GM19193 (cell line): ENCODE results near the gene RFX7.

Source experiments
- POLR2A ChIP-seq: IDR thresholded peaks from 4 replicates; pipeline ENCODE4 v1.6.1; 2011; ENCODE audit not compliant: insufficient read depth, insufficient read length; ENCODE audit errors: extremely low read depth

The RFX7 gene

DNA sequence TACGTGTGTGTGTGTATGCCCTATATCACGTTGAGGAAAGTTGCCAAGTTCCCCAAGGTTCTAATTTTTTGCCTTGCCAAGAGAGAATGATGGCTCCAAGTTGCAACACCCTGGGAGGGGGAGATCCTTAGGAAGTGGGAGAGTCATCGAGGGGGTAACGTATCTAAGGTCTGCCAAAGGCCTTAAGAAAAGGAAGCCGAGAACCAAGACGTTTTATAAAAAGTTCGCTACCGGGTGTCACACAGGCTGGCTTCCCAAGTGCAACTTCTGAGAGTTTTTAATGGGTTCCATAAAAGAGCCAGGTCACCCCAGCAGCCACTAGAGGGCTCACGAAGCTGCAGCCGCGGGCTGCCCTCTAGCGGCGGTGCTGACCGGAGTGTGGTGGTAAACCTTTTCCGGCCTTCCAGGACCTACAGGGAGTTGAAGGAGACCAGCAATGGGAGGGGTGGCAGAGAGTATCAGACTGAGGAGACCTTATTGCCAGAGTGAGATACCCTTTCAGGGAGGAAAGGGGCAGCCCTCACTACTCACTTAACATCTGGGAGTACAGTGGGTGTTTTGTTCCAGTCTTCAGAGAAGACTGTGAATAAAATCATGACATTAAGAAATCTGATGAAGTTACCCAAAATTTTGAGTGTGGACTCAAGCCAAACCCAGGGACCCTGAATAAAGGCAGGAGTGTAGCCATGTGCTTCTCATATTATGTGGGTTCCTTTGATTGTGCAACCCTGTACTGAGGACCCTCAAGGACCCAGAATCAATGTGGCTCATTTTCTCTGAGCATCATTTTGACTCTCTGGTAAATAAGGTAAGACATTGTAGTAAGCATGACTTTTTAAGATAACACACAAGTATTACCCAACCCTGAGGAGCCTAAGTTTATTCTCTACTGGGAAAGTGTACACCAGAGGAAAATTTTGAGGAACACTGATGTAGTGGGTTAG is 2.5 kb upstream of the RFX7 start:
- TF ChIP-seq POLR2A = peak; percentile 67

DNA sequence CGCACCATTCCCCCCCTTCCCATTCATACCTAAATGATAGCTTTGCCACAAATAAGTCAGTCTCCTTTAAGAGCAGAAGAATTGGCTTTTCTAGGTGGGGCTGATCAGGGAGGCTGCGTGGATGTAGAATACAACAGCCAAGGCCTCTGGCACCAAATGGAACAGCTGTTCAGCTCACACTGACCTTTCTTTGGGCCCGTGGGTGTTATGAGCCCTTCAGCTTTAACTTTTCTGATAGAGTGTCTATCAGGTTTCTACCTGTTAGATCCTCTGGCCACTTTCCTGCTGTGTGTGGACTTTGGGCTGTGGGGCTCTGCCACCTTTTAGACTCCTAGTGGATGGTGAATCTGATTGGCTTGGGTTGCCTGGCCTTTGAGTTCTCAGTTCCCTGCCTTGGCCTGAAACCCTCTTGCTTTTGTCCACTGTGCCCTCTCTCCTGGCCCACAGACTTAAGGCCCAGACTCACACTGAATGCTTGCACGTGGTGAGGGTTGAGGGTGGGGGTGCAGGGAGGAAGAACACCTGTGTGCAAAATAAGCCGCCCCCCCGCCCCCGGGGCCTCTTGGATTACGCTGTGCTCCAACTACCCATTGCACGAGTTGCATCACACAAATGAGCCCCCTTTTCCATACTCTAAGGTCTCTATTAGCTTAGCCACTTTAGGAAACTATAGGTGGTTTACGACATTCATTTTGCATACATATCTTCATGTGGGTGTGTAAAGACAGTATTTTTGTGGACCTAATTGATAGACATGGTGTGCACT is 1.3 kb upstream of the RFX7 start:
- peak; percentile 36 for TF ChIP-seq POLR2A

DNA sequence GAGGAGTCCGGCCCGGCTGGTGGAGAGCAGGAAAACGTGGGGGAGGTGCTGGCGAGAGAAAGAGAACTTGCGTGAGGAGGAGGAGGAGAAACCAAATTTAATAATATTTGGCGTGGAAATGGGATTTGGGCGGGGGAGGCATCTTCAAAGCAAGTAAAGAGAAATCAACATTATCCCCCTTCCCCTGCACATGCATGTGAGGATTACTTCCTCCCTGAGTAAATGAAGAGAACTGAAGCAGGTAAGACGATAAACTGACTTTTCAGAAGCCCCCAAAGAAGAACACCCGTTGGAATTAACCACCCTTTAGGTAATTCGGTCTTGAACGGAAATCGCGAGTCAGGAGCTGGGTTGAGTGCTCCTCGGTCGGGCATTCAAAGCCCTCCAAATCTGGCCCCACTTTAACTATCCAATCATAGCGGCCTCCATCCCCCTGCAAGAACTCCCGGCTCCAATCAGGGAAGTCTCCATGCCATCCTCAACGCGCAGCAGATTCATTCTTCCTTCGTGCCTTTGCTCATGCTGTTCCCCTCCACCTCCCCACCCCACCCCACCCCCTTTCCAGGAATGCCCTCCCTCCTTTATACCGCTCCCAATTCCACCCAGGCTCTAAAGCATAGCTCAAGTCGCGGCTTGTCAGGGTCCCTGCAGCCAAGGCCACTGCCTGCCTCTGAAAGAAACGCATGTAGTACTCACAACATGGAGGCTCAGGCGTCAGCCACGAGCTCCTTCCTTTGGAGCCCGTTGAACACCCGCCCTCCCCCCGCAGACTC is 545 bp upstream of the RFX7 start:
- peak; percentile 12 for TF ChIP-seq POLR2A

DNA sequence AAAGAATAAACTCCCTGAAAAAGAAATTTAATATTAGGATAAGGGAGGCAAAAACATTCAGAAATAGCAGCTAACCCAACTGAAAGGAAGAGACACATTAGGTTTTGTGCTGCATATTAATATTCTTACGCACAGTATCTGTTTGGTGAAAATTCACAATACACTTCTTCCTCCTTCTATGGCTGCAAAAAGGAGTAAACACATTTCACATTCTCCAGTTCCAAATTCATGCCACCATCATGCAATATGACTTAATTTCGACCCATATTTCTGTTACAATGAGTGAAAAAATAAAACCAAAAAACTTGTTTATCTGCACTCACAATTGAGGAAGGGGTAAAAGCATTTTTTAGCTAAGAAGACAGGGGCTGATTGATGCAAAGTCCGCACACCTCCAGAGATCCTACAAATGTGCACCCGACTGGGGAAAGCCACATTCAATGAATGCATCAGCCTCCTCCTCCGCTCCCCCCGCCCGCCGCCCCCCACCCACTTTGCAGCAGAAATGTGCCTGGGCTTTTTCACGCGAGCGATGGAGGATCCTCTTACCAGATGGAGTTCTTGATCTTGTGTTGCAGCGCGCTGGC is 1.0 kb downstream of the RFX7 start:
- no peak for TF ChIP-seq POLR2A

DNA sequence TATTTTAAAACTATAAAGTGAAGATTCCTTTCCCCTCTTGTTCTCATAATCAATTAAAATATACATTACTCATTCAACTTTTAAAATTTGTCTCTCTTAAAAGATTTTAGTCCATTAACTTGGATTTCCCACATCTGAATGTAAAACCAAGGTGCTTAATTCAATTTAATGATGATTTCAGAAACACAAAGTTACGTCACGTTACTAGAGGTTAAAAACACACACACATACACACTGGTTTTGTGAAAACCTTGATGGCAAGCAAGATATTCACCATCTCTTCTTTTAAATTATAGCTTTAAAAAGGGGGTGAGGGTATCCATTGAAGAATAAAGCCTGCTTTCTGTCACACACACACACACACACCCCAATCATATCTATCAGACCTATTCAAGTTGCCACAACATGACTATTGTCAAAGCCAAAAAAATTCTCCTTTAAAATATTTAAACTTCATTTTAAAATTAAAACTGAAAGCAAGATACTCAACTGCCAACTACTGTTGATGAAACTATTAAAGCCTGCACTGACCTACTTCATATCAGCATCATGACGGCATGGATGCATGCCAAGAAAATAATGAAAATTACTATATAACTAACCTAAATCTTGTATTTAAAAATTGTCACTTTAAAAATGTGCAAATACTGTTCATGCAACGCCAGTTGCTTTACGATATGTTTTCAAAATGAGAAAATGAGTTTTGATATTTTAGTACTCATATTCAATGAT is 2.1 kb downstream of the RFX7 start:
- TF ChIP-seq POLR2A = no peak

DNA sequence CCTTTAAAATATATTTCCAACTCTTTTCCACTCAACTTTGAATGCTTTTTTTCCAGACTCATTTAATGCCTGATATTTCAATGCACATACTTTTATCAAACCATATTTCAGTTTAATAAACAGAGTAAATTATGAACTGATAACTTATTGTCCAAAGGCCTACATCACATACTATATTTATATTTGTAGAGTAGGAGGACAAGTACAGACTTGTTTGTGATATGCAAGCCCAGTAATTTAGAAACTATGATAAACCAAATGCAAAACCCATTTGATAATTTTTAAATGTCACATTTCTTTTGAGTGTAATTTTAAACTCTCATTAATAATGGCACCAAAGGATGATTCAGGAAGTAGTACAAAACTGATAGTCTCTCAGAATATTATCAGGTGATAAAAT is 3.3 kb downstream of the RFX7 start:
- TF ChIP-seq POLR2A = no peak

DNA sequence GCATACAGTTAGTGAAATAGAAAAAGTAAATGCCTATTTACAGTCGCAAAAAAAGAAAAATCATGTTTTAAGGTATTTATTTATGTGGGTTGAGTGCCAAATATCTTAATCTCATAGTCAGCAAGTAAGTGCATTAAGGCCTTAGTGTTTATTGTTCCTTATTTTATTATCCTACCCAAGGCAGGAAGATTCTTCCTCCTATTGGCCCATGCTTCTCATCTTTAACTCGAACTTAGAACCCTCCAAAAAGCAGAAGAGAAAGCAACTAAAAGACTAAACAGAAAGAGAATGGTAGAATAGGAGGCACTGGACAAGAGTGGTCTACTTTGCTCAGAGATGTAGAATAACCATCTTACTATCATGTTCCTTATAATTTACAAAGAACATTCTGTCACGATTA is 7.5 kb downstream of the RFX7 start:
- no peak for TF ChIP-seq POLR2A

DNA sequence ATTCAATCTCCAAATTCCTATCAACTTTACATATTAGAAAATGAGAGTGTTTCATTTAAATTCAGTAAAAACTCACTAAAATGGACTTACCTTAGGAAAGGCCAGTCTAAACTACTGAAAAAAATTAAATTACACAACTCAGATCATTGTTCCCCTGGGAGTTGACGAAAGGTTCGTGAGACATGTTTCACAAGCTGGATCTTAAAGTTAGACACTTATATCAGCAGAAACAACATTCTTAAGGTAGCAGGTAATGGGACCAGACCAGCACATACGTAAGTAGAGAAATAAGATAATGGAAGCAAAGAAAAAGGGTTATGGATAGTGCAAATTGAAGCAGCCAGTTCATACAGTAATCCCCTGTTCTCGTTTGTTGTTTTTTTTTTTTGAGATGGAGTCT is 8.9 kb downstream of the RFX7 start:
- no peak for TF ChIP-seq POLR2A

DNA sequence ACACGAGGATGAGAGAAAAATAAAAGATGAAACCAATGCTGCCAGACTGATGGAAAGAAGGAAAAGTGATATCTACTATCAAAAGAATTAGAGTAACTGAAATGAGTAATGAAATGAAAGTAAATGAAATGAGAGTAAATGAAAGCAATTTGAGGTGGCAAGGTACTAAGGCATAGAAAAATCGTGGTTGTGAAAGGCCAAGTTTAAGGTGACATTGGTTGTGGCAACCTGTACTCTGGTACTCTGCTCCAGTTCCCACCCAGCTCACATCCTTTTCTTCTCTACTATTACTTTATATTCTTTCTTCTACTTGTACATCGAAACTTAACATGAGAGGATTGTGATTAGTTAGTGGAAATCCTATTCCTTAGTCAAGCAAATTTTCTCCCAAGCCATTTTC is 10.1 kb downstream of the RFX7 start:
- TF ChIP-seq POLR2A = no peak

DNA sequence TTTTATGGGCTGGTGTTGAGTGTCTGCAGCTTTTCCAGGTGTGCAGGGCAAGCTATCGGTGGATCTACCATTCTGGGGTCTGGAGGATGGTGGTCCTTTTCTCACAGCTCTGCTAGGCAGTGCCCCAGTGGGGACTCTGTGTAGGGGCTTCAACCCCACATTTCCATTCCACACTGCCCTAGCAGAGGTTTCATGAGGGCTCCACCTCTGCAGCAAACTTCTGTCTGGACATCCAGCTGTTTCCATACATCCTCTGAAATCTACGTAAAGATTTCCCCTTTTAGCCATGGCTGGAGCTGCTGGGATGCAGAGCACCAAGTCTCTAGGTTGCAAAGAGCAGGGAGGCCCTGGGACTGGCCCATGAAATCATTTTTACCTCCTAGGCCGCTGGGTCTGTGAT is 11.6 kb downstream of the RFX7 start:
- no peak for TF ChIP-seq POLR2A

DNA sequence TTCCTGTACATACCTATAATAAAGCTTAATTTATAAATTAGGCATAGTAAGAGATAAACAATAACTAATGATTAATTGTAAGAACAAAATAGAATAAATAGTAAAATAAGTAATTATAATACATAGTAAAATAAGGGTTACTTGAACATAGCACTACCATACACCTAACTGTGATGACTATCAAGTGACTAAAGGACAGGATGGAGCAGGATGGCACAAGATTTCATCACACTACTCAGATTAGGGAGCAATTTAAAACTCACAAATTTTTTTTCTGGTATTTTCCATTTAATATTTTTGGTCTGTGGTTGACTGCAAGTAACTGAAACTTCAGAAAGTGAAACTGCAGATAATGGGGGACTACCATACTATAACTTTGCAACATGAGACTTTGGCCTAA is 14.8 kb downstream of the RFX7 start:
- no peak for TF ChIP-seq POLR2A

DNA sequence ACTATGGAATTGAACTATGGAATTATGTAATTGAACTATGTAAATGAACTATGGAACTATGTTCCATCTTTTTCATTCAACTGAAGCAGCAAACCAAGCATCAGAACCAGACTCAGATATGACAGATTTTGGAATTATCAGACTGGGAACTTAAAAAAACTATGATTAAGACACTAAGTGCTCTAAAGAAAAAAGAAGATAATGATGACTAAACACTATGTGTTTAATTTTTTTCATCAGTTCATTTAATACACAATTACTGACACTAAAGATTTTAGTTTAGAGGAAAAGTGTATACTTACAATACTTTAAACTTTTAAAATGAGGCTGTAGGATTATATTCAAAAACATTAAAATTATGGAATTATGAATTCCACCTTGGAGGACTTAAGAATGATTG is 15.3 kb downstream of the RFX7 start:
- TF ChIP-seq POLR2A = no peak

DNA sequence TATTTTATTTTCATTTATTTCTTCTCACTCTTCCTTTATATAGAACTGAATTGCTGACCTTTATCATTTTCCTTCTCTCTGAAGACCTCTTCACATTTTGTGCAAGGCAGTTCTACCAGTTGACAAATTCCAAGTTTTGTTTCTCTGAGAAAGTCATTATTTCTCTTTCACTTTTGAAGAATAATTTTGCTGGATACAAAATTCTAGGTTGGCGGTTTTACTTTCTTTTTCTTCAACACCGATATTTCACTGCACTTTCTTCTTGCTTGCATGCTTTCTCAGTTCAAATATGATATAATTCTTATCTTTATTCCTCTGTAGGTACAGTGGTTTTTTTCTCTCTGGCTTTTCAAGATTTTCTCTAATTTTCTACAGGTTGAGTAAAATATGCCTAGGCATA is 15.9 kb downstream of the RFX7 start:
- TF ChIP-seq POLR2A = no peak

DNA sequence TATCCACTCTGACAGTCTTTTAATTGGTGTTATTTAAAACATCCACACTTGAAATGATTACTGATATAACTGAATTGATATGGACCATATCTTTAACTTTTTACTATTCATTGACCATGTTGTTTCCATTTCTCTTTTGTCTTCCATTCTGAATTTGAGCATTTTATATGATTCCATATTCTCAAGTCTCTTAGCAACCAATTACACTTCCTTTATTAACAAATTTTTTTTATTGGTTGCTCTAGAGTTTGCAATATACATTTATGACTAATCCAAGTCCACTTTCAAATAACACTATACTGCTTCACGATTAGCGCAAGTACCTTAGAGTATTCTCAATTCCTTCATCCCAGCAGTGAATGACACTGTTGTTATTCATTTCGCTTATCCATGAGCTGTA is 16.4 kb downstream of the RFX7 start:
- TF ChIP-seq POLR2A = no peak

DNA sequence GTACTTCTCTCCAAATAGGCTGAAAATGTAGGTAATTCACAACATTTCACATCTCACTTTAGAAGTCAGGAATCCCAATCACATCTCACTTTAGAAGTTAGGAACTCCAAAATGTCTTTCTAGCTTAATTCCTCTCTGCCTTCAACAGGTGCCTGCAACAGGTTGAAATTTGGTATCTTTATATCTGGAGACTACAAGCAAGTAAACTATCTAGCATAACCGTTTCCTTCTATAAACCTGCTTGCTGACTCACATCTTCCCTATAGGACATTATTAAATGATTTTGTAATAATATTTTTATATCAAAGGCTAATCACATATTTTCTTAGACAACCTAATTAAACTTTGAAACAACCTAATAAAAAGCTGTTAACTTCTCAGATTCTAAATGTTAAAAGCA is 18.2 kb downstream of the RFX7 start:
- no peak for TF ChIP-seq POLR2A

DNA sequence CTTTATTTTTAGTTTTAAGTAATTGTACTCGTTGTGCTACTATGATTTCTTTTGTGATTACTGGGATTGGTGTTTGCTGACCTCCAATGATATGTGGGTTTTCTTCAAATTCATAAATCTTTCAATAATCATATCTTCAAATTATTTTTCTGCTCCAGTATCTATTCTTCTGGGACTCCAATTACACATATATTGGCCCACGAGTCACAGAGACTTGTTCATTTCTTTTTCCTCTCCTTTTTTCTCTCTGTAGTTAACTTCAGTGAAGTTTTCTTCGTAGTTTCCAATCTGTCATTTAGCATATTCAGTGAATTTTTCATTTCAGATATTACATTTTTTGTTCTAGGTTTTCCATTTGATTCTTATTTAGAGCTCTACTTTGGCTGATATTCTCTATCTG is 21.4 kb downstream of the RFX7 start:
- no peak for TF ChIP-seq POLR2A
